NCI-H146 (cell line): Measurements from ENCODE around the gene ANKEF1.
"Not testable (repeated sequence)": the region's sequence is repeated elsewhere in the genome, so short reads cannot be mapped to it uniquely, and the experiment has no call there.

Source experiments
- DNase-seq: peaks from one replicate; lab custom pipeline; 2025; lab: John Stamatoyannopoulos, UW

The ANKEF1 gene

DNA sequence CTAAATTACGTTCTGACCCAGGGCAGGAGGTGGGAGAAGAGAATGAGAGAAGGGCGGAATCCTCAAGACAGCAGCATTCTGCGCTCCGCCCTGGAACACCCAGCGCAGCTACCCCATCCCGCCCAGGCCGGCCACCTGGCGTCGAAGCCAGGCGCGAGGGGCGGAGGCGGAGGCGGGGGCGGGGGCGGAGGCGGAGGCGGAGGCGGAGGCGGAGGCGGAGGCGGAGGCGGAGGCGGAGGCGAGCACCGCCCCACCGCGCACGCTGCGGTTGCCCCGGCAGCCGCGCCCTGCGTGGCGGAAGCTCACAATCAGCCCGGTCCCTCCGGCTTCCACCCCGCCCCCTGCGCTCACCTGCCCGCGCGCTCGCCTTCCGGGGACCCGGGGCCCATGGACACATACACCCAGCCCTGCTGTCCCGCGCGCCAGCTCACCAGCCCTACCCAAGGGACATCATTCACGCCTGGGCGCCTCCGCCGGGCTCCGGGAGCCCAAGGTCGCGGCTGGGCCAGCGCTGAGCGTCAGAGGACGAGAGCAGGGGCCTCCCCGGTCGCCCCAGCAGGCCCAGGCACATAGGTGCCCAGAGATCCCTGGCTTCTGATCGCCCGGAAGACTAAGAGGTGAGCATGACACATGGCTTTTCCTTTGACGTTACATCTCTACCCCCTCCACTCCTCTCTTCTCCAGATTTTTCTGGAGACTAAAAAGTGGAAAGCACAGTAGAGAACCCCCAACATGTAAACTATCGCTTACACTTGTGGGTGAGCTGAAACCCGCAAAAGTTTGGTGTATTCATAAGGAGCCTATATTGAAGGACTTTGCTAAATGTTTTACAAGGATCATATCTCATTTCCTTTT is at the start of gene ANKEF1:
Gene ANKEF1 (plus strand): TSS at position 271 of the 855 bp plus-strand sequence. CDS start 3,315 bp downstream, outside the sequence.
- peak; percentile 99 for DNase-seq

DNA sequence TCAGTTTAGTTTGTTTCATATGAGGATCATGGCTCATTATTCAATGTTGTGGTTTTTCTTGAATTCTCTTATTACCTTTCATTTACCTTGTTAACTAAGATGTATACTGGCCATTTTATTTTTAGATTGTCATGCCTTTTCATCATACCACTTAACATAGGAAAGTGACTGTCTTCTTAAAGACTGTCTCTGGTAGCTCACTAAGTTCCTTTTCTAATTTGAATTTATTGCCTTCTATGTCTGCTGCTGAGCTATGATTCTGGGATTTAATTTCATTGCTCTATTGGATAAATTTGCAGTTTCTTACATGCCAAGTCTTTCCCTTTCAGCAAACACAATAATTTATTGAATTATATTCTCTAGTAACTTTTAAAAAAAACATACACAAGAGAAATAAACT is 49.5 kb upstream of the ANKEF1 start:
- DNase-seq = no peak

DNA sequence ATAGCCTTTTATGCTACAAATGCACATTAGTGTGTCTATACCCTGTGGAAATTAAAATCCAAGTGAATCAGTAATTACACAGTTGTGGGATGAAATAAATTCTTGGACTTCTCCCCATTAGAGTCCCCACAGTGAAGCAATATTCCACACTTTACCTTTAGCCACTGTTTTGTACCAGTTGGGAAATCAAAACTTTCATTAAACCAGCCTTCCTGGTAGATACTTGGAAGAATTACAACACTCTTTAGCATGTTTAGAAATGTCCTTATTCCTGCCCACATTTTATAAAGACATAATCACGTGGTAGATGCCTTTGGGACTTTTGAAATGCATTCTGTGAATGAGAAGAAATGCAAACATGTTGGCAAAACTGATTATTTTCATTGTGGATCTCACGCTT is 49.0 kb upstream of the ANKEF1 start:
- no peak for DNase-seq

DNA sequence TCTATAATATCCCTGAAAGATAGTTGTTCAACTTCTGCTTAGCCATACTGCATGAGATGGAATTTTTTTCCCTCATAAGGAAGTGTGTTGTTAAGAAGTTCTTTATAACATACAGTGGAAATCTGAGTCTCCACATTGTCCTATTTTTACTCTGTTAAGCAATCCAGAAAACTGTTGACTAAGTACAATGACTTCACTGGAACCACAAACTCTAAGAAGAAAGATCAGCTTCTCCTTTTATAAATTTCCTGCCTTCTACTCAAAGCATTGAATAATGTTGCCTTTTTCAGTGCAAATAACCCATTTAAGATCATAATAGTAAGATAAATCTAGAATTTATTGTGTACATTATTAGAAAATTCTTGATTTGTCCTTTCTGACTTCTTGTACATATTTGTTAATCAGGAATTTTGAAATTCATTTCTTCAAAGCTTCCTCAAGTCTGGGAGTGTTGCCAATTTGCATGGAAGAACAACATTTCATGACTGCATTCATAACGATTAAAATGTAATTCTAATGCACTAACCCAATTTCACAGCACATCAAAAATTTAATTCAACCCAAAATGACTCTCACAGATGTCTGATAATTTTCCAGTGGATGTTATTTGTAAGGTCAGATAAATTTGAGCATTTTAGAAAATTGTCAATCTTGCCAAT is 45.6 kb upstream of the ANKEF1 start:
- no peak for DNase-seq

DNA sequence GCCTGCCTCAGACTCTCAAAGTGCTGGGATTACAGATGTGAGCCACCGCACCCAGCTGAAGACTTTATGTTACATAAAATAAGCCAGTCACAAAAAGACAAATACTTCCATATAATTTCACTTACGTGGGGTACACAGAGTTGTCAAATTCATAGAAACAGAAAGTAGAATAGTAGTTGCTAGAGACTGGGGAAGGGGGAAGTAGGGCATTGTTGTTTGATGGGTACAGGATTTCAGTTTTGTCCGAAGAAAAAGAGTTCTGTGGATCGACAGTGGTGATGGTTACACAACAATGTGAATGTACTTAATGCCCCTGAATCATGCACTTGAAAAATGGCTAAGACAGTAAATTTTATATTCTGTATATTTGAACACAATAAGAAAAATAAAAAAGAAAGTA is 41.6 kb upstream of the ANKEF1 start:
- no peak for DNase-seq

DNA sequence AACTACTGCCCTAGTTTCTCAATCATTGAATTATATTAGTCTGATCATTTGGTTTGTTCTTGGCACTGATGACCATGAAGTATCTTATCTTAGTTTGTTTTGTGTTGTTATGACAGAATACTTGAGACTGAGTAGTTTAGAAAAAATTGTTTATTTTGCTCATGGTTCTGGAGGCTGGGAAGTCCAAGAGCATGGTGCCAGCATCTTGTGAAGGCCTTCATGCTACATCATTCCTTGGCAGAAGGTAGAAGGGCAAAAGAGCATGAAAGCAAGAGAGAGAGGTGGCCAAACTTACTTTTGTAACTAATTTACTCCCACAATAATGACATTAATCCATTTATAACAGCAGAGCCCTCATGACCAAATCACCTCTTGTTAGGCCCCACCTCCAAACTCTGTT is 40.1 kb upstream of the ANKEF1 start:
- no peak for DNase-seq

DNA sequence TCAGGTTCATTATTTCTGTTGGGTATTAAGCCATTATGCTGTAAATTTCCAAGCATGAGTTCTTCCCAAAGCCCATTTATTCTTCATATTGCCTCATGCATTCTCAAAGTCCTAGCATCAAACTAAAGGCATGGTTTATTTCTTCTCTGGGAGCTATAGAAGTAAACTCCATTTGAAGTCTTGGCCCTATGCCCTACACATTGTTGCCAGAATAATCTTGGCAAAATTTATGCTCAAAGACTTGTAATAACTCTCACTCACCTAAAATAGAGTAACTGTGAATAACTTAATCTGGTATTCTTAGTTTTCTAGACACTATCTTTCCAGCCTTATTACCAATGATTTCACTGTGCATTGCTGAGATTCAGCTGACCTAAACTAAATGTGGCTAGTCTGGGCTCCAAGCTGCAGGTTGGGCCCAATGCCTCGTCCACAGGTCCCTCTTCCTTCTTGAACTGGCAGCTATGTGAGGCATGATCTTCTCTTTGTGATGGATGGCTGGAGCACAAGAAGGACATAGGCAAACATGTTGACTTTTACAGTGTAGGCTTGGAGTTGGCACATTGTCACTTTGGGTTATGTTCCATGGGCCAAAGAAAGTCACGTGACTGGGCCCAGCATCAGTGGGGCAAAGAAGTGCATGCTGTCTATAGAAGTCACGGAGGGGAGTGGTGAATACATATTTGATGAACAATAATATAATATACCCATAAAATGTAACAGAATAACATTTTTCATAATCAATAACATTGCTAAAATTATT is 39.1 kb upstream of the ANKEF1 start:
- DNase-seq = no peak

DNA sequence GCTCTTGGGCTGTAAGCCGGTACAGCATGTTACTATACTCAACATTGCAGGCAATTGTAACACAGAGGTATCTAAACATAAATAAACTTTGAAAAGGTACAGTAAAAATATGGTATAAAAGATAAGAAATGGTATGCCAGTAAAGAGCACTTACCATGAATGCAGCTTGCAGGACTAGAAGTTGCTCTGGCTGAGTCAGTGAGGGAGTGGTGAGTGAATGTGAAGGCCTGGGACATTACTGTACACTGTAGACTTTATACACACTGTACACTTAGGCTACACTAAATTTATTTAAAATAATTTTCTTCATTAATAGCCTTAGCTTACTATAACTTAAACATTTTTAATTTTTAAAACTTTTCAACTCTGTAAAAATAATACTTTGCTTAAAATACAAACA is 37.8 kb upstream of the ANKEF1 start:
- no peak for DNase-seq

DNA sequence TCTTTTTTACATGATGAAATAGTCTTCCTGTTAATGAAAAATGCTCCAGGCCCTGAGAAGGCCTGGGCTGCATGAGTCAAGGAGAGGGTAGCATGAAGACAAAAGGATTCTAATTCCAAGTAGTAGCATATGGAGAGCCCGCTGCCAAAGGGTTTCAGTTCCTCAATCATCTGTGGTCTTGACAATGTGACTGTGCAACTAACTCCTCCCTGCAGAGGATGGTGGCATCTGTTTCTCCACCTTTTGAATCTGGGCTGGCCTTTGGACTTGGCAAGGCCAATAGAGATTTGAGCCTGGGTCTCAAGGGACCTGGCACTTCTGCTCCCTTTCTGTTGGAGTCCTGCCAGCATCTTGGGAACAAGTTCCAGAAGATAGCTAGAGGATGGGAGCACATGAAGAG is 35.1 kb upstream of the ANKEF1 start:
- no peak for DNase-seq

DNA sequence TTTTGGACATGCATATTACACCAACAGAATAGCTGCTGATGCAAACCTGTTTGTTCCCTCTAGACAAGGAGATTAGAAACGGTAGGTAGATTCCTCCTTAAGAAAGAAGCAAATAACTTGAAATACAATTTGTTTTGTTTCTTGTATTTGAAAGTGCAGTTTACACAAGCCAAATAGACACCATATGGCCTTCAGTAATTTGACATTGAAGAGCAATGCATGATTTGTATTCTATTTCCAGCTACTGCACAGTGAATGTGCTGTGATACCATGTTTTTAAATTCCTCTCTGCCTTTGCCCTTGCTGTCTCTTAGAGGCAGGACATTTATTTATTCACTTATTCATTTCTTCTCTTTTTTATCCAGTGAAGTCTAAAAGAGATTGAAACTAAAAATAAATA is 31.9 kb upstream of the ANKEF1 start:
- no peak for DNase-seq

DNA sequence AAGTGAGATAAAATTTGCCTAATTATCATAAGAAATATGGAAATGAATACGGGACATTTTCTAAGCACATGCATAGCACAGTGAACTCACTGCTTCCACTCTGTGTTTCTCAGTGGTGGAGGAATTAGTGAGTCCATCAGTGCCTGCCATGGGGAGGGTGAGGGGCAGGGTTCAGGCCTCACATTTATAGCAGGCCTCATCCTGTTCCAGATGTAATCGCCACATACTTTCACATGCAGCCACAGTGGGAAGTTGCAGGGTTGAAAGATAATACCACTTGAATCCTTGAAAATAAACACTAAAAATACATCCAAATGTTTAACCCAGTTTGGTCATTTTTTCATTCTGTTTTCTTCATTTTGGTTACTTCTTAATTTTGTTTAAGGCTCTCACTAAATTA is 29.9 kb upstream of the ANKEF1 start:
- no peak for DNase-seq

DNA sequence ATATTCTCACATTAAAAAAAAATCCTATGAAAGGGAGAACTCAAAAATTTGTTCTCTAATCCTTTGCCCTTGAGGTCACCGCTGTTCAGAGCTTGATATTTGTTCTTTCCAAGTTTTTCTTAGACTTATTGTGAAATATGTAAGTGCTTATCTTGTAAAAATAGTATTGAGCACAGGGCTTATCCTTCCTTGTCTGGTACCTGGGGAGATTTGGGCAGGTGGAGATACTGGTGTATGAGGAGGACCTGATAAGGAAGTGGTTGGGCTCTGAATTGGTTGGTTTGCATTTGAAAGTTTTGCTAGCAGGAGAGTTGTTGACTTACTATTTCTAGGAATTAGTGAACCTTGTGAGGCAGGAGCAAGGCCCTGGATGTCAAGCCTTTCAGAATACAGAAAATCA is 28.9 kb upstream of the ANKEF1 start:
- DNase-seq = peak; percentile 26

DNA sequence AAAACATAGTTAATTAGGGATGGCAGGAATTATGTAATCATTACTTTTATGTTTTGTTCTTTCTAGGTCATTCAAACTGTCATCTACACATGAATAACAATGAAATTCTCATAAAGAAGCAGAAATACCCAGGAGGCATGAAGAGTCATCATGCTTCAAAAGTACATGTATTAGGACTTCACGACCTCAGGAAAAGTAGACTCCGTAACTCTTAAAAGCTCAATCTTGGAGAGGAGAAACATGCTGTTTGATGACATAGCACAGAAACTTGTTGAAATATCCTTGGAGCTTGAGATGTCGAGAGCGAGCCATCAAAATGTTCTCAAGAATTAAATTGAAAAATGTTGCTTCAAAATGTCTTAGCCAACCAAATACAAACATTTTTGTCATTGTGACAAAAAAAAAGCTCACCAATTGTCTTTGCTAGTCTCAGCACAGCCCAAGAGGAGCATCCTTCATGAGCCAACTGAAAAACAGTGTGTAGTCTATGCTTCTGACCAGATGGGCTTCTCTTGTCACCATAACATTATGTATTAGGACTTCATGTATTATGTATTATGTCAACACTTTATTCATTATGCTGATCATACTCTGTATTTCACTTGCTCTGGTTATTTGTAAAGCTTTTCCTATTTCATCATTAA is 28.2 kb upstream of the ANKEF1 start:
- DNase-seq = no peak

DNA sequence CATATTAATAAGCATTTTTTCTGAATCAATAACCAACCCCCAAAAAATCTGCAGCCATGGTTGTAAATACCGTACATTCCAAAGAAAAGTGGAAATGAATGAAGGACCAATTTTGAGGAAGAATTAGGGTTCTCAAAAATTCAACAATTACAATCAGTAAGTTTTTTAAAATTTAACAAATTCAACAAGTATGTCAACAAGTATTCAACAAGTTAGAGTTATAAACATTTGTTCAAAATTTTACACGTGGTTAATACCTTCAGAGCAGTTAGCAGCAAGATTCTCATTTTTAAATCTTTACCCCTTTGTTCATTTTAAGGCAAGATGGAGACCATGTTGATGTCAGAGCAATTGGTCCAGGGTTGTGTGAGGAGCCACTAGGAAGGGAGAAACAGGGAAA is 27.6 kb upstream of the ANKEF1 start:
- no peak for DNase-seq

DNA sequence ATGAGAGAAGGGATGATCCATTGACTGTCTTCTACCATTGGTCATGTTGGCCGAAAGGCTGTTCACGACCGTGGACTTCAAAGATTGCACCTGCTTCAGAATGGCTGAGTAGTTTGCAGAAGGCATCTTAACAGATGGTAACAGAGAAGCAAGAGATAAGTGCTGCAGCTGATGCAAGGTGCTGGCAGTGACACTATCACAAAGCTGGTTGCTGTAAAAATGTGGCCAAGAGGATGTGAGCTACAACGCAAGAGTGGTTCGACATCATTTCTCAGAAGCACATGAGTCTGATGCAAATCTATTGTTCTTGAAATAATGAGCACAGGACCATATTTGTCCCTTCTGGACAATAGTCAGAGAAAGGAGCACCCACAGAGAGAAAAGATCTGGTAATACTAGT is 27.0 kb upstream of the ANKEF1 start:
- DNase-seq = no peak

DNA sequence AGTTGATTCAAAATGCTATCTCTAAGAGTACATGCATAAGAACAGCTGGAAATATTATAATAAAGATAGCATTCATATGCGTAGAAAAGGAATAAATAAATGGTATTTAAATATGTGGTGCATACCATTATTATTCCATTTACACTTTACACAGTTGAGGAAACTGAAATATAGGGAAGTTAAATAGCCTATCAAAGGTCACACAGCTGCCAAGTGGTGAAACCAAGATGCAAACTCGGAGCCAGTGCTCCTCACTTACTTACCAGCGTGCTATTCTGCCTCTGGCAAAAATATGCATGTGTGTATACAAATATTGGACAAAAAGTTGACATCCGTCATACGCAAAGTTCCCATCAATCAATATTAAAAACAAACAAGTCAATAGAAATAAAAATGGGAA is 22.3 kb upstream of the ANKEF1 start:
- DNase-seq = no peak

DNA sequence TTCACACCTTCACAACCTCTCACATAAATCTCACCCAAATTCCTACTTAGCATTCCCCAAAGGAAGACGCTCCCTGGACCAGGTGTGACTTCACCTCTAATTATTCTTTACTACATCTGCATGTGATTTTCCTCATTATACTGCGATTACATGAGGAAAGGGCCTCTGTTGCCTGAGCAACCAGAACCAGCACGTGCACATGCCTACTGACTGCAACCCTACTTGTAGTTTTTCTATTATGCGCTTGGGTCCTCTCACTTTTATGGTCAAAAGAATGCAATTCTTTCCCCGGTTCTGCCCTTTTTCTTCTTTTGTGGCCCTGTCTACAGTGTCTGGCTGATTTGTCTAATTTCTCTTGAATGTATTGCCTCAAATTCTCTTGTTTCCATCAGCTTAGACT is 20.4 kb upstream of the ANKEF1 start:
- DNase-seq = peak; percentile 42

DNA sequence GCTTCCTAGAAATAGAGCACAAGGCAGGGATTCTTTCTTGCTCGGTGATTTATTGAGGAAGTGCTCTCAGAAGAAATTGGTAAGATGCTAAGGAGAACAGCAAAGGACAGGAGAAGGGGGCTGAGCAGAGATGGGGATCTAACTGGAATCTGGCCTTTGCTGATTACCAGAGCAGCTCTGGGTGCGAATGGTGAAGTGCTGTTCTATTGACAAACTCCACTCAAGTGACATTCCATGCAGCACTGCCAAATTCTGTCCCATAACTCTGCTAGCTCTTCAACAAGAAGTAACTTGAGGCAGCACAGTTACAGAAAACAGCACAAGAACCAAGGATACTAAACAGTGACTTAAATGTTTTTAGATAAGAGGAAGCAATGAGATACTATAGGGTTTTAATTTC is 13.8 kb upstream of the ANKEF1 start:
- no peak for DNase-seq

DNA sequence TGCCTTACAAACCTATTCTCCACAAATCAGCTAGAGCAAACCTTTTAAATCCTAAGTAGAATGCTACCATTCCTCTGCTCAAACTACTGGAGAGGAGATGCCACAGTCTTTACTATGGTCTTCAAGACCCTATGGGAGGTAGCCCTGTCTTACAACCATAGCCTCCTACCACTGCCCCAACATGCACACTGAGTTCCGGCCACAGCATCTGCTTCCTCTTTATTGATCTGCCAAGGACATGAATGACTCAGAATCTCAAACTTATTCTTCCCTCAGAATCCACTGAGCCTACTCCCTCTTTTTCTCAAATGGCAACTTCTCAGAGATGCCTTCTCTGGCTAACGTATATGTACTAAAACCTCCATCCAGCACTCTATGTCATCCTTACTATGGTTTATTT is 12.2 kb upstream of the ANKEF1 start:
- DNase-seq = no peak

DNA sequence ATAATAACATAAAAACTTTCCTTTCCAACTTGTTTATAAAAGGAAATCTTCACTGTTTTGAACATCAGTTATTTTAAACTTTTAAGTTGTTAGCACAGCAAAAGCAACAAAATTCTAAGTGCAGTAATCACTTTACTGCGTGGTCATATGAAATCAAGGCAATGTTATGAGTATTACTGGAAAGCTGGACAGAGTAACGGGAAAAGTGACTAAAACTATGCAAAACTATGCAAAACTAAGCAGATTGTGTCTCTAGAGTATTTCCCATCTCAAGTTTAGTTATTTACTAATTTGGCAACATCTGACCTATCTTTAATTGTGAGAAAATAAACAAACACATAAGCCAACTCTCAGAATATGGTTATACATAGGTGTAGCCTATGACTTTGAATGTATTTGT is 10.9 kb upstream of the ANKEF1 start:
- no peak for DNase-seq

DNA sequence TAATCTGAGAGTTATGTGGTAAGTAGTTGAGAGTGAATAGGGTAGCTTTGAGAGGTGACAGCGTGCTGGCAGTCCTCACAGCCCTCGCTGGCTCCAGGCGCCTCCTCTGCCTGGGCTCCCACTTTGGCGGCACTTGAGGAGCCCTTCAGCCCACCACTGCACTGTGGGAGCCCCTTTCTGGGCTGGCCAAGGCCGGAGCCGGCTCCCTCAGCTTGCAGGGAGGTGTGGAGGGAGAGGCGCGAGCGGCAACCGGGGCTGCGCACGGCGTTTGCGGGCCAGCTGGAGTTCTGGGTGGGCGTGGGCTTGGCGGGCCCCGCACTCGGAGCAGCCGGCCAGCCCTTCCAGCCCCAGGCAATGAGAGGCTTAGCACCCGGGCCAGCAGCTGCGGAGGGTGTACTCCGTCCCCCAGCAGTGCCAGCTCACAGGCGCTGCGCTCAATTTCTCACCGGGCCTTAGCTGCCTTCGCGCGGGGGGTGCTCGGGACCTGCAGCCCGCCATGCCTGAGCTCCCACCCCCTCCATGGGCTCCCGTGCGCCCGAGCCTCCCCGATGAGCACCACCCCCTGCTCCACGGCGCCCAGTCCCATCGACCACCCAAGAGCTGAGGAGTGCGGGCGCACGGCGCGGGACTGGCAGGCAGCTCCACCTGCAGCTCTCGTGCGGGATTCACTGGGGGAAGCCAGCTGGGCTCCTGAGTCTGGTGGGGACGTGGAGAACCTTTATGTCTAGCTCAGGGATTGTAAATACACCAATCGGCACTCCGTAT is 3.2 kb upstream of the ANKEF1 start:
- not testable (repeated sequence) for DNase-seq

DNA sequence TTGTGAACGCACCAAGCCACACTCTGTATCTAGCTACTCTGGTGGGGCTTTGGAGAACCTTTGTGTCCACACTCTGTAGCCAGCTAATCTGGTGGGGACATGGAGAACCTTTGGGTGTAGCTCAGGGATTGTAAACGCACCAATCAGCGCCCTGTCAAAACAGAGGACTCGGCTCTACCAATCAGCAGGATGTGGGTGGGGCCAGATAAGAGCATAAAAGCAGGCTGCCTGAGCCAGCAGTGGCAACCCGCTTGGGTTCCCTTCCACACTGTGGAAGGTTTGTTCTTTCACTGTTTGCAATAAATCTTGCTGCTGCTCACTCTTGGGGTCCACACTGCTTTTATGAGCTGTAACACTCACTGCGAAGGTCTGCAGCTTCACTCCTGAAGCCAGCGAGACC is 2.5 kb upstream of the ANKEF1 start:
- not testable (repeated sequence) for DNase-seq
